Superior temporal gyrus (tissue), 1 donor: Measurements from ENCODE around the gene EXOC2.

Experiments used
- DNase-seq: peaks from one replicate; pipeline ENCODE4 v3.0.0-alpha.2; 2016; ENCODE audit errors: extremely low spot score

Gene EXOC2

GRCh38 chr6:494394-494793, 198.5 kb downstream of the EXOC2 start:
- DNase-seq, result no peak

GRCh38 chr6:493840-494239, 199.1 kb downstream of the EXOC2 start:
- DNase-seq, result no peak

- DNase-seq, result no peak
Observed at GRCh38 chr6:492816-493414, 200.0 kb downstream of the EXOC2 start.

GRCh38 chr6:492178-492577, 200.8 kb downstream of the EXOC2 start:
- DNase-seq, result no peak

GRCh38 chr6:491233-491632, 201.7 kb downstream of the EXOC2 start:
- no peak for DNase-seq

GRCh38 chr6:490251-491037, 202.5 kb downstream of the EXOC2 start:
- DNase-seq, result no peak

GRCh38 chr6:489762-490161, 203.2 kb downstream of the EXOC2 start:
- DNase-seq, result no peak

- no peak for DNase-seq
Observed at GRCh38 chr6:489001-489400, 203.9 kb downstream of the EXOC2 start.

GRCh38 chr6:487956-488355, 205.0 kb downstream of the EXOC2 start:
- DNase-seq, result peak; percentile 92

- DNase-seq, result no peak
Observed at GRCh38 chr6:485655-486170, 207.2 kb downstream of the EXOC2 start.

GRCh38 chr6:484746-485145, 208.2 kb downstream of the EXOC2 start:
- no peak for DNase-seq

GRCh38 chr6:484086-484745, 208.7 kb downstream of the EXOC2 start:
- no peak for DNase-seq

GRCh38 chr6:475314-475713, 217.6 kb downstream of the EXOC2 start:
- no peak for DNase-seq

- DNase-seq, result no peak
Observed at GRCh38 chr6:474453-475185, 218.3 kb downstream of the EXOC2 start.

- DNase-seq, result no peak
Observed at GRCh38 chr6:473768-474452, 219.0 kb downstream of the EXOC2 start.

- no peak for DNase-seq
Observed at GRCh38 chr6:473356-473755, 219.6 kb downstream of the EXOC2 start.

GRCh38 chr6:470901-471448, 222.0 kb downstream of the EXOC2 start:
- DNase-seq, result no peak

GRCh38 chr6:470051-470900, 222.7 kb downstream of the EXOC2 start:
- no peak for DNase-seq

- DNase-seq, result no peak
Observed at GRCh38 chr6:467671-468082, 225.3 kb downstream of the EXOC2 start.

GRCh38 chr6:467111-467510, 225.8 kb downstream of the EXOC2 start:
- DNase-seq, result no peak
